Tibial artery (tissue), 4 donors: ENCODE data around the gene SESN3.

Experiments used
- DNase-seq, 2 donors: peaks; one replicate each; pipeline ENCODE4 v3.0.0-alpha.2; 2019
- H3K27ac ChIP-seq, 2 donors: fragments of 200-600 bp; sonication (generic) in 1 of 2; 1 replicate in 1 of 2; 2 replicates in 1 of 2; pipeline ENCODE4 v1.5.1; 2018 to 2019; ENCODE audit warnings: mild to moderate bottlenecking in 1 of 2
- H3K27me3 ChIP-seq, 2 donors: fragments of 200-600 bp; sonication (generic) in 1 of 2; one replicate each; pipeline versions ENCODE4 v1.5.1 to v1.6.0; 2016 to 2019
- H3K36me3 ChIP-seq, 3 donors: fragments of 200-600 bp; sonication (generic) in 2 of 3; one replicate each; pipeline ENCODE4 v1.5.1; 2016 to 2019; ENCODE audit warnings: mild to moderate bottlenecking in 2 of 3
- H3K4me1 ChIP-seq, 4 donors: fragments of 200-600 bp; sonication (generic) in 2 of 4; 1 replicate in 3 of 4; 2 replicates in 1 of 4; pipeline ENCODE4 v1.5.1; 2016 to 2019
- H3K4me3 ChIP-seq, 2 donors: fragments of 200-600 bp; sonication (generic) in 1 of 2; 1 replicate in 1 of 2; 2 replicates in 1 of 2; pipeline ENCODE4 v1.5.1; 2018 to 2019; ENCODE audit warnings: mild to moderate bottlenecking in 2 of 2
- H3K9me3 ChIP-seq, 3 donors: fragments of 200-600 bp; sonication (generic) in 1 of 3; one replicate each; pipeline ENCODE4 v1.5.1; 2016 to 2019
- intact Hi-C: fragments of 100-400 bp; cut with DNase I; formaldehyde crosslinking; loops from one replicate; pipeline ENCODE4 v1.15.0; 2023; ENCODE audit warnings: low total_unique reads
- TF ChIP-seq, protein P1 (sequence below), 2 experiments: fragments of 200-600 bp in 1 of 2; fragments of 450-650 bp in 1 of 2; IDR thresholded peaks; one replicate each; pipeline ENCODE4 v1.5.1; 2017 to 2019; ENCODE audit warnings: antibody characterized with exemption in 2 of 2, mild to moderate bottlenecking in 1 of 2, moderate library complexity in 1 of 2

SESN3 gene

DNA sequence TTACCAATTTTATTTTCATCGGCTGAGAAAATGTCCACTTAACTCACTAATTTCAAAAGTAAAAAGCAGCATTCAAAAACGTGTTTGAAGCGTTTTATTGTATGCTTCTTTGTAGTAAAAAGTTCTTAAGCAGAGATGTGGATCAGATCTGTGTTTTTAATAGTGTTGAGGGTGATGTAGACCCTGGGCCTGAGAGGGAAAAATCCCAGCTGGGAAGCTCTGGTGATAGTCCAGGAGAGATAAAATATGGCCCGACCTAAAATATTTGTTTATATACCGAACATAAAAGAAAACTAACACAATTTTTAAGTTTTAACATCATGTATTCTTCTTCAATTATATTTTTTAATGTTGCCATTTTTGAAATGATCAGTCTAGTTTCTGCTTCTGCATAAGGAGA lies 35.2 kb downstream of the SESN3 start:
- peaks cover 0 to 24% (median 7%) of the 10 kb centered on the region in 4 donors for H3K4me1 ChIP-seq
- intact Hi-C loops, result no loop called here
- no peak overlapping the region for H3K27ac ChIP-seq
- no peak for DNase-seq
- TF ChIP-seq, protein P1, sequence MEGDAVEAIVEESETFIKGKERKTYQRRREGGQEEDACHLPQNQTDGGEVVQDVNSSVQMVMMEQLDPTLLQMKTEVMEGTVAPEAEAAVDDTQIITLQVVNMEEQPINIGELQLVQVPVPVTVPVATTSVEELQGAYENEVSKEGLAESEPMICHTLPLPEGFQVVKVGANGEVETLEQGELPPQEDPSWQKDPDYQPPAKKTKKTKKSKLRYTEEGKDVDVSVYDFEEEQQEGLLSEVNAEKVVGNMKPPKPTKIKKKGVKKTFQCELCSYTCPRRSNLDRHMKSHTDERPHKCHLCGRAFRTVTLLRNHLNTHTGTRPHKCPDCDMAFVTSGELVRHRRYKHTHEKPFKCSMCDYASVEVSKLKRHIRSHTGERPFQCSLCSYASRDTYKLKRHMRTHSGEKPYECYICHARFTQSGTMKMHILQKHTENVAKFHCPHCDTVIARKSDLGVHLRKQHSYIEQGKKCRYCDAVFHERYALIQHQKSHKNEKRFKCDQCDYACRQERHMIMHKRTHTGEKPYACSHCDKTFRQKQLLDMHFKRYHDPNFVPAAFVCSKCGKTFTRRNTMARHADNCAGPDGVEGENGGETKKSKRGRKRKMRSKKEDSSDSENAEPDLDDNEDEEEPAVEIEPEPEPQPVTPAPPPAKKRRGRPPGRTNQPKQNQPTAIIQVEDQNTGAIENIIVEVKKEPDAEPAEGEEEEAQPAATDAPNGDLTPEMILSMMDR (IDR thresholded peaks at IDR 0.05), result no peak
- no peak overlapping the region for H3K4me3 ChIP-seq
- no peaks in the 10 kb centered on the region for H3K27me3 ChIP-seq
- no peaks in the 10 kb centered on the region for H3K9me3 ChIP-seq
- H3K36me3 ChIP-seq, result peaks cover 6 to 7% (median 6%) of the 10 kb centered on the region in 3 donors

DNA sequence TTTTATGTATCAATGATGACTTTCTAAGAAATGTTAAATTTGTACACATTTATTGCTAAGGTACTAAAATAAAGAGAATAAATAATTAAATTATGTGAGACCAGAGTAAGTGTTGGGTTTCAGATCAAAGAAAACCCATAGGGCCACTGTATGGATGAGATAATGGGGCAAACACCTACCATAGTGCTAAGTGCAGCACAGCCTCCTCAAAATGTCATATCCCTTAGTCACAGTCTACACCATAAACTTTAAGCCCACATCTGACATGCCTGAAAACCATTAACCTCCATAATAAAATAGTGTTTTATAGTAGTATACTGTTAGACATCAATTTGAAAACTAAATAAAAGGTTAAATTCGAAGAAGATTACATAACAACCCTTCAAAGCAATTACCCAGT lies 37.5 kb downstream of the SESN3 start:
- intact Hi-C loops, result no loop called here
- H3K9me3 ChIP-seq, result no peaks in the 10 kb centered on the region
- H3K27me3 ChIP-seq, result no peaks in the 10 kb centered on the region
- no peak for DNase-seq
- H3K4me1 ChIP-seq, result peaks cover 0 to 24% (median 7%) of the 10 kb centered on the region in 4 donors
- H3K4me3 ChIP-seq, result no peak overlapping the region
- H3K27ac ChIP-seq, result no peak overlapping the region
- TF ChIP-seq, protein P1 (IDR thresholded peaks at IDR 0.05), result no peak
- peaks cover 21 to 29% (median 28%) of the 10 kb centered on the region in 3 donors for H3K36me3 ChIP-seq

- Histone ChIP-seq H3K4me3 (no peak overlapping the region), H3K27me3 (no peaks in the 10 kb centered on the region), H3K4me1 (peaks cover 0 to 24% (median 7%) of the 10 kb centered on the region in 4 donors), H3K9me3 (no peaks in the 10 kb centered on the region), H3K27ac (no peak overlapping the region), H3K36me3 (peaks cover 21 to 33% (median 28%) of the 10 kb centered on the region in 3 donors)
- intact Hi-C loops, result no loop called here
- TF ChIP-seq, protein P1 (IDR thresholded peaks at IDR 0.05), result no peak
- DNase-seq, result no peak
These were observed 38.3 kb downstream of the SESN3 start for GRCh38 chr11:95192717-95193116.

DNA sequence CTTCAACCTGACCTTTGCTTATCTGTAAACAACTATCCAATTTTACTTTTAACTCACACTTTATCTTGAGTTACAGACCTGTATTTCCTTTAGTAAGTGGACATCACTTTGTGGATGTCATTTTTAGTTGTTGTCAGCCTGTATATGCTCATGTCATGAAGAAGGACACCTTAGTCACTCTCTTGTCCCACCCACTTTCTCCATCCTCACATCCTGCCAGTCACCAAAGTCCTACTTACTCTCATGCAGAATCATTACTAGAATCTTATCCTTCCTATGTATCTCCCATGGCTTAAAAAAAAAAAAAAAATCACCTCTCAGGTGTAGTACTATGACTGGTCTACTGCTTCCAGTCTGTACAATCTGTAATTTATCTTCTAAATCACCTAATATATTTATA lies 43.3 kb downstream of the SESN3 start:
- intact Hi-C loops, result no loop called here
- TF ChIP-seq, protein P1 (IDR thresholded peaks at IDR 0.05), result no peak
- DNase-seq, result no peak
- no peaks in the 10 kb centered on the region for H3K27me3 ChIP-seq
- no peaks in the 10 kb centered on the region for H3K9me3 ChIP-seq
- H3K27ac ChIP-seq, result no peak overlapping the region
- H3K4me1 ChIP-seq, result peaks cover 0 to 10% (median 2%) of the 10 kb centered on the region in 4 donors
- H3K4me3 ChIP-seq, result no peak overlapping the region
- H3K36me3 ChIP-seq, result peaks cover 30 to 53% (median 52%) of the 10 kb centered on the region in 3 donors

- DNase-seq, result no peak
- no peak overlapping the region for H3K4me3 ChIP-seq
- peaks cover 0 to 7% (median 0%) of the 10 kb centered on the region in 4 donors for H3K4me1 ChIP-seq
- no peaks in the 10 kb centered on the region for H3K9me3 ChIP-seq
- intact Hi-C loops, result no loop called here
- H3K36me3 ChIP-seq, result peaks cover 32 to 47% (median 43%) of the 10 kb centered on the region in 3 donors
- no peak overlapping the region for H3K27ac ChIP-seq
- TF ChIP-seq, protein P1 (IDR thresholded peaks at IDR 0.05), result no peak
- H3K27me3 ChIP-seq, result no peaks in the 10 kb centered on the region
These were observed 48.6 kb downstream of the SESN3 start for GRCh38 chr11:95182397-95182796.
